Hepatic stellate cell (primary cell): ENCODE data around the gene MTX2.

Experiments used
- DNase-seq: peaks from one replicate; pipeline ENCODE4 v3.0.0; 2011; ENCODE audit warnings: low spot score

Gene MTX2

DNA sequence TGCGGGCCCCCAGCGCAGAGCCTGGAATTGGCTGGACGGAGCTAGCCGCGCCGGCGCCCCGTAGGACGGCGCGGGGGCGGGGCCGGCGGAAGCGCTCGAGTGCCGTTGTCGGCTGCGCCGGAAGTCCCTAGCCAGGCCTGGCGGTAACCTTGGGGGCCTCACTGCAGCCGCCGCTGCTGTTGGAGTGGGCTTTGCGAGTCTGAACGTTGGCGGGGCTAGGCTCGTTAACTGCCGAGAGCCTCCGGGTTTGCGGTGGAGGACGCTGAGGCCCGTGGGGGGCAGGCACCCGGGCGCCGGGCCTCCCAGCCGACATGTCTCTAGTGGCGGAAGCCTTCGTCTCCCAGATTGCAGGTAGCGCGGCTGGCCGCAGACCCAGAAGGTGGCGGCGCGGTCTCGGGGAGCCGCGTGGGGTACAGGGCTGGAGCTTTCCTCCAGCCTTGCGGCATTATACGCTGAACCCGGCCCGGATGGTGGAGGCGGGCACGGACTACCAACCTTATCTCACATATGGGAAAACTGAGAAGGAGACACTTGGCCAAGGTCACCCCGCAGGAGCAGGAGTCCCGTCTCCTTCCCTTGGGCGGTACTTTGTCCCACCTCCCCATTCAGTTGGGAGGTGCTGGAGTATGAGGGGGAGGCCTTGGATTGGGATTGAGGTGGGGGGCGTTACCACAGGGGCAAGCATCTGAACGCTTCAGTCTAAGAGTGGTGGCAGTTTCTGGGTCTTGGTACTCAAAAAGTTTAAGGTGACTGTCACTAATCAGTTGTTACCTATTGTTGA is at the start of gene MTX2:
MTX2 (plus strand) TSS at position 124 of the 781 bp plus-strand sequence; CDS start at position 312, 188 bp downstream.
- peak; percentile 66 for DNase-seq

DNA sequence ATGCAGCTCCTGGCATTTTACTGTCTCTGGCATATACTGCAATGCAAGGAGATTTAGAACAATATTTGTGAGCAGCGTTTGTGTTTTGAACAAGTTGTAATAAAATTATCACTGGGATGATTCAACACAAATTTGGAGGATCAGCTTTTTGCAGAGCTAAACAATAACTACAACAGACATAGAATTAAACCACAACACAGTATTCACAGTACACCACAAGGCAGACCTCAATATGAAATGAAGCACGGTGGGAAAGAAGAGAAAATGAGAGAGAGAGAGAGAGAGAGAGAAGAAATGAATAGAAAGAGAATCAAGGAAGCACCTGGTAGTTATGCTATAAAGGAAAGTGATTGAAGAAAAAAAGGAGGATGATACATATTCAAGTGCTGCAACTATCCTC is 41.4 kb upstream of the MTX2 start:
- DNase-seq, result no peak

DNA sequence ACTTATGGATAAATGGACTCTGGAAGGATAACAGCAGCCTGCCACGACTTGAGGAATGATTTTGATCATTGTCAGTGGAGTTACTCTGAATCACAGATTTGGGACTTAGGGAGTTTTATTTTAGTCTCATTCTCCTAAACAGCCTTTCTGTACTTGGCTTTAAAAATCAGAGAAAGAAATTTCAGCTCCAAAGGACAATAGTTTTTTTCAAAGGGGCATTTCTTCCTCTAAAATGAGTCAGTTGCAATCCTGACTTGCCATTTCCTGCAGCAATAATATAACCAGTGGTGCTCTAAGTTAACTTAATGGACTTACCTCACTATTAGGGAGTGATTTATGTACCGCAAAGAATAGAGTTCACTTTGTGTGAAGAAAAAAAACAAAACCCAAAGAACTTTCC is 35.1 kb upstream of the MTX2 start:
- no peak for DNase-seq

DNA sequence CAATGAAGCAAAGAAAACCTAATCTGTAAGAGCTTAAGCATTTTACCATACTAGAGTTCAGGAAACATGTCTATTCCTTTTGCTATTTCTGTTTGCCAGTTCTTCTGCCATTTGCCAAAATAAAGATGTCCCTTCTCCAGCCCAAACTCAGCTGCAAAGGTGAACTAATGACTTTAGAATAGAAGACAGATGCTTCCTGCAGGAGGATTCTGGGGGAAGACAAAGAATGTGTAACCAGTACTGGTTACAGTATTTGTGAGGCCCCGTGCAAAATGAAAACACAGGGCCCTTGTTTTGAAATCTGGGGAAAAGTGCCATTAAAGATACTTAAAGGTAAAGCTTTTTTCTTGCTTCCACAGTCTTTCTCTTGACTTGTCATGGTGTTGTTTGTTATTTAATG is 34.3 kb upstream of the MTX2 start:
- no peak for DNase-seq

DNA sequence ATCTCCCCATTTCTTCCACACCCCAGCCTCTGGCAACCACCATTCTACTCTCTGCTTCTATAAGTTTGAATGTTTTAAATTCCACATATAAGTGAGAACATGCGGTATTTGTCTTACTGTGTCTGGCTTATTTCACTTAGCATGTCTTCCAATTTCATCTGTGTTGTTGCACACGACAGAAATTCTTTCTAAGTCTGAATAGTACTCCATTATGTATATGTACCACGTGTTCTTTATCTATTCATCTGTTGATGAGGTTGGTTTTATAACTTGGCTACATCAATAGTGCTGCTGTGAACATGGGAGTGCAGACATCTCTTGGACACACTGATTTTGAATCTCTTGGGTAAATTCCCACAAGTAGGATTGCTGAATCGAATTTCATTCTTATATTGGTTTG is 31.8 kb upstream of the MTX2 start:
- no peak for DNase-seq

DNA sequence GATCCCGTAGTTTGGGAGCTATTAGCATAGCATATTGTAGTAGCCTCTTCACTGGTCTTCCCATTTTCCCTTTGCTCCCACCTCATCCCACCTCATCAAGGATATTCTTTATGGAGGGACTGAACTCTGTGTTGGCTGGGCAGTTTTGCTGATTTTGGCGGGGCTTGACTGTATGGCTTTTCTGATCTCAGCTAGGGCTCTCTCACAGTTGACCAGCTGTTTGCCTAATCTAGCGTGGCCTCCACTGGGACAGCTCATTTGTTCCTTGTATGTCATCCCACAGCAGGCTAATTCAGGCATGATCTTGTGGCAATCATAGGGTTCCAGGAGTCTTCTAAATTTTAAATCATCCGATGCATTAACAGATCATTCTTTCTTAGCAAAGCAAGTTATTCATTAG is 30.2 kb upstream of the MTX2 start:
- DNase-seq, result no peak

DNA sequence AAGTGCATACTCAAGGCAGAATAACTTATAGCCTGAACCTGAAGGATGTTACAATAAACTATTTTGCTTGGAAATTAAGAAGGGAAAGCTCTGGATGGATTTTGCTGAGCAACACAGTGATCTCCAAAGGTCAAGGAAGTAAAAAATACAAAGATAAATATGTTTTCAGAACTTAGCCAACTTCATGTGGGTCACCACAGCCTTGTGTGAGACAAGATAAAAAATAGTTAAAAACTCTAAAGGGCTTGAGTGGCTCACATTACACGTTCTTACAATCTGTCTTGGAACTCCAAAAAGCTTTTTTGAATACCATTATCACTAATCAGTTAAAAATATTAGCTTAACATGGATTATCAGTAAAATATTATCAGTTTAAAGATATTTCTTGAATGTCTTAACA is 28.9 kb upstream of the MTX2 start:
- no peak for DNase-seq

DNA sequence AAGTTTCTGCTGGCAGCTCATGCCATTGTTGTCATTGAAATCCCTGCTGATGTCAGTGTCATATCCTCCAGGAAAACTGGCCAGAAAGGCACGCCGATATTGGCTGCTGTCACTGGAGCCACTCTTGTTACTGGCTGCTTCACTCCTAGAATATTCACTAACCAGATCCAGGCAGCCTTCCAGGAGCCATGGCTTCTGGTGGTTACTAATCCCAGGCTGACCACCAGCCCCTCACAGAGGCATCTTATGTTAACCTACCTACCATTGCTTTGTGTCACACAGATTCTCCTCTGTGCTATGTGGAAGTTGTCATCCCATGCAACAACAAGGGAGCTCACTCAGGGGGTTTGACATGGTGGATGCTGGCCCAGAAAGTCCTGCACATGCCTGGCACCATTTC is 27.0 kb upstream of the MTX2 start:
- DNase-seq, result no peak

DNA sequence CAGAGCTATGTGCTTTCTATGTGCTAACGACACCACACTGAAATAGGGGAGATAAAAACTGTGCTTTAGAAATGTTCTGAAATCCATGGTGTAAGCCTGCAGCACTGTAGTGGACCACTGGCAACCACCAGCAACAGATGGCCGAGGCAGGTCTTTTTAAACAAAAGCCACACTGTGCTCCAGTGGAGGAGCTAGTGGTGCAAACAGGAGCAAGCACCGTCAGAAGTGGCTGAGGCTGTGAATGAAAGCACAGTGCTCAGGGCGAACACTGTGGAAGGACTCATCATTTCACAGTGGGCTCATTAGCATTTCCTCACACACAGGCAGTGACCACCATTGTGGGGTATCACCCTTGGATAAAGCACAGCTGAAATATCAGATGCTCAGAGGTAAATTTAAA is 22.9 kb upstream of the MTX2 start:
- no peak for DNase-seq

DNA sequence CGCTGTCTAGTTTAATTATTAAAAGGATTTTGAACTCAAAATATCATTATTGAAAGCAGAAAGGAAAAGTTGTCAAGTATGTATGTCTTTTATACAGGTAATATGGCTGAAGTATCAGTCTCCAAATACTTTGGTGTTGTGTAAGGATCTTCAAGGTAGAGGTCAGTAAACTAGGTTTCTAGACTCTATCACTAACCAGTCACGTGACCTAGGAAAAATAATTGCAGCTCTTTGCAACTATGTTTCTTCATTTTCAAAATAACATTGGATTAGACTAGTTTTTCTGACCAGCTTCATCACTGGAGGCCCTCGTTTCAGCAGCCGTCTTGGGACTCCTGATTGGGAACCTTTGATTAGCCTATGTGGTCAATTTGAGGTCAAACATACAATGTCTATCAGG is 21.4 kb upstream of the MTX2 start:
- DNase-seq, result no peak

DNA sequence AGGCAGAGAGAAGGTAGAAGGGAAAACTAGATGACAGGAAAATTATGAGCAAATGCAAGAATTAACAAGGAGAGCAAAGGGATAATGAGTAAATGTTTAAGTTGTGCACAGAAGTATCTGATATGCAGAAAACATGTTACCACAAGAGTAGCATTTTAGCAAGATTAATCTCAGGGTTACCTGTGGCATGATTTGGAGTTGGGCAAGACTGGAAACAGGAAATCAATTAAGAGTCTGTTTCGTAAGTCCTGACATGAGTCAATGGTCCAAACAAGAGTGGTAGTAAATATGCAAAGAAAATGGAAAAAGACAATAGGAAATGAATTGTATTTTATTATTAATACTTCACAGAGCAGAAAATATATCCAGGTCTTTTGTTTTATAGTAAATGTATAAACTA is 17.3 kb upstream of the MTX2 start:
- no peak for DNase-seq

DNA sequence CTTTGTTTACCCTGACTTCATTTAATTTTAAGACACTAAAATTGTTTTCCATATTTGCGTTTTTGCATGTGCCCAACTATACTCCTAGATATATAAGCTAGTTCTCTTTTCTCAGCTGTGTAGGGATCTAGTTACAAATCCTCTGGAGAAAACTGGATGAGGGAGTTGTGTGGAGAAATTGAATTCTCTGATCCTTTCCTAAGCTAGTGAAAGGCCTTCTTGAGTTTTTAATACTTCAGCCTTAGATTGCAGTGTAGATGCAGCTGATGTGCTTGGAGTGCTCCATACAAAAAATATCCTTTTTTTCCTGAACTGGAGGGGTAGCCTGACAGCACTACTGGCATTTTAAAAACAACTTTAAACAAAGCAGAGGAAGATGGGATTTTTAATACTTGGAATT is 8.6 kb upstream of the MTX2 start:
- DNase-seq, result no peak

DNA sequence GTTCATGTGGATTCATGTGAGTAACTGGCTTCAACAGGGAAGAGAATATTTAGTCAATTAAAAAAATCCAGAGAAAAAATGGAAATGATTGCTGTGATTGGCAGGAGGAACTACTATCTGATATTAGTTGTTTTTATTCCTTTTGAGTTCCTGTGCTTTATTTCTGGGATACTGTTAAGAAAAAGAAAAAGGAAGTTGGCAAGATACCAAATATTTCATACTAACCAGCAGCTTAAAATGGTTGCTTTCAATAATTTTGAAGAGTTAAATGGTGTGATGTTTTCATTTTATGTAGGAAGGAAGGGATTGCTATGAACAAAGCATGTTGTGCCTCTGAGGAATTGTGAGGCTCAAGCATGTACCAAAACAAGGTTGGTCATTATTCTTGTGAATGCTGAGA is 8.1 kb upstream of the MTX2 start:
- no peak for DNase-seq

DNA sequence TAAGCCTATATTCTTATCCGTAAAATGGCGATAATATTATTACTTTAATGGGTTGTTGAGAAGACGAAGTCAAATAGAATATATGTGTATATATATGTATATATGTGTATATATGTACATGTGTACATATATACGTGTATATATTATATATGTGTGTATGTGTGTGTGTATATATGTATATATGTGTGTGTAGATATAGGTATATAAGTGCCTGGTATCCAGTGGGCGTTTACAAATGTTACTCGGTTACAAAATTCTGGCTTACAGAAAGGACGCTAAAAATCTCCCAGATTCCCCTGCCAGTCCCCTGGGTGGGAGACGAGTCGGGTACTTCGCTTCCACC is 295 bp upstream of the MTX2 start:
- no peak for DNase-seq

DNA sequence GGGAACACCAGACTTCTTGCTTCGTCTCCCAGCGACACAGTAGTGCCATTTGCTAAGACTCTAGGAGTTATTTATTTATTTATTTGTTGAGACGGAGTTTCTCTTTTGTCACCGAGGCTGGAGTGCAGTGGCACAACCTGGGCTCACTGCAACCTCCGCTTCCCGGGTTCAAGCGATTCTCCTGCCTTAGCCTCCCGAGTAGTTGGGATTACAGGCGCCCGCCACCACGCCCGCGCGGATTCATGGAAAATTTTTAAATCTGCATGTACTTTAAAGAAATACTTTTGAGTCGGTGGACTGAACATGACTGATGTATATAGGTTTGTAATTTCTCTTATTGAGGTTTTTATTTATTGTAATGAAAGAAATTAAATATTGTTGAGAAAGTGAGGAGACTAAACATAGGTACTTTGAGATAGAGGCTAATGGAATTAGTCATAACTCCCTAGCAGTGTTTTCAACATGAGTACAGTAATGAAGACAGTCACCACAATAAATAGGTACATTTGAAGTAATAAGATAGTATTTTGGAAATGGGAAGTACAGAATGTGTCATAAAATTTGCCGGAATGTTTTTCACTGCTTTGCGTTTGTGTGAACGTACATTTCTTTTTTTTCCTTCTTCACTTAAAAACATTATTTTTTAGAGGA is 983 bp downstream of the MTX2 start:
- no peak for DNase-seq

DNA sequence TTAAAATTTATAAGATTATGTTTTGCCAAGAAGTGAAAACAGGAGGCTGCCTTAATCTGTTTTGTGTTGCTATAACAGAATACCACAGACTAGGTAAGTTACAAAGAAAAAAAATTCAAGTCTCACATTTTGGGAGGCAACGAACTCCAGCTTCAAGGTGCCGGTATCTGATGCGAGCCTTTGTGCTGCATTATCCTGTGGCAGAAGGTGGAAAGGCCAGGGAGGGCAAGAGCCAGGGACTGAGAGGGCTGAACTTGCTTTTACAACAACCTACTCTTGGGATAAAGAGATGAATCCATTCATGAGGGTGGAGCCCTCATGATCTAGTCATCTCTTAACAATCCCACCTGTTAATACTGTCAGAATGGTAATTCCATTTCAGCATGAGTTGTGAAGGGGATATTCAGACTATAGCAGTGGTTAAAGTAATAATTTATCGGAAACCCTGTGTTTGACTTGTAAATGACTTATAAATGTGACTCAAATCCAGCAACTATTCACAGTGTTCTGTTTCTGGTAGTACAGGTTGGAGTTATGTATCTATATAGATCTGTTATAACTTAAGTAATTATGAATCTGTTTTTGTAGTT is 3.7 kb downstream of the MTX2 start:
- no peak for DNase-seq

DNA sequence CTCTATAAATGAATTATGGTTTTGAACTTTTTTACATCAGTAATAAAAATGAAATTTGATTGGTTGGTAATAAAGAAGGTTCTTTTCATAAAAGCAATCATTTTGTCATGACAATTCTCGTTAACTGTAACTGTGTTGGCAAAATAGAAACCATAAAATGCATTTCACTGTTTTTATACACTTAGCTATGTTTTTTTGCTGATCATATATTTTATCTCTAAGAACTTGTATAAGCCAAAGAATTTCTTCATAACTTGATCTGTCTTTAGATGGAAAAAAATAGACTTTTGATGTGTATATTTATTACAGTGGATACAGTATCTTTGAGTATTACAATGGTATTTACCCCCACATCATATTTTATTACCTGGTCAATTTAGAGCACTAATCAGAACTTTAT is 9.7 kb downstream of the MTX2 start:
- no peak for DNase-seq

DNA sequence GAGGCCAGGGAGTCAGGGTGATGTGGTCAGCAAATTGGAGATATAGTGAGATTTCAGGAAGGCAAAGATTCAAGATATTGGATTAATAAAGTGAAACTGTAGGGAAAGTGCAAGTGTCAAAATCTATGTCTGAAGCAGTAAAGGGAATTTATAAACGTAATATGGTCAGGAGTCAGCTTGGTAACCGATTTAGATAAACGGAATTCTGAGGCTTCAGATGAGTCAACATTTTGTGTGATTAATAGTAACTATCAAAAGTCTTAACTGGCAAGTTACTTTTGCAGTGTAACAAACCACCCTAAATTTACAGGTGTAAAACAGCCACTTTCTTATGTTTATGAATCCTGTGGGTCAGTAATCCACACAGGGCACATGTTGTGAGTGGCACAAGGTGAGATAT is 10.9 kb downstream of the MTX2 start:
- no peak for DNase-seq

DNA sequence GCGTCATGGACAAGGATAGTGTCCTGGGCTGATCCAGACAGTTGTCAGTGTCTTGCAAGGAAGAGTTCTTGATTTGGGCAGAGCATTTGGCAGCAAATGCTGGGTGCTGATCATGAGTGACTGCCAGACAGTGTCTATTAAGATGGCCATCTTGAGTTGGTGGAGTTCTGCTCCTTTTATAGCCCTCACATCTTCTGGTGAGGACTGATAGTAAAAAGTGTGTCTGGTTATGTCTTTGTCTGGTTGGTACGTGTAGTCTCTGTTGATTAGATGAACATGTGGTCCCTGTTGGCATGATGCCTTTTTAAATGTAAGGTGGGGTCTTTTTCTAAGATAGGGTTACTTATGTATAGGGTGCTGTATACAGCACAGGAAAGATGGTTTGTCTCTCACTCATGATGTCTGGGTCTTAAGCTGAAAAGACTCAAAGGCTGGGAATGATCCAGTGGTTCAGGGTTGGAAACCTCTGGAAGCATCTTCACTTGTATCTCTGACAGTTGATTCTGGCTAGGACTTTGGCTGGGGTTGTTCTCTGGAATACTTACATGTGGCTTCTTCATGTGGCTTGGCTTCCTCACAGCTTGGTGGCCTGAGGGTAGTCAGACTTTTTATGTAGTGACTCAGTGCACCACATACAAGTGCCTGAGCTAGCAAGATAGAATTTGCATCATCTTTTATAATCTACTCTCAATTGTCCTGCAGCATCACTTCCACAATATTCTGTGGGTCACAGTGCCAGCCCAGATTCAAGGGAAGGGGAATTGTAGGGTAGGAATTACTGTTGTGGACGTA is 11.8 kb downstream of the MTX2 start:
- DNase-seq, result no peak

DNA sequence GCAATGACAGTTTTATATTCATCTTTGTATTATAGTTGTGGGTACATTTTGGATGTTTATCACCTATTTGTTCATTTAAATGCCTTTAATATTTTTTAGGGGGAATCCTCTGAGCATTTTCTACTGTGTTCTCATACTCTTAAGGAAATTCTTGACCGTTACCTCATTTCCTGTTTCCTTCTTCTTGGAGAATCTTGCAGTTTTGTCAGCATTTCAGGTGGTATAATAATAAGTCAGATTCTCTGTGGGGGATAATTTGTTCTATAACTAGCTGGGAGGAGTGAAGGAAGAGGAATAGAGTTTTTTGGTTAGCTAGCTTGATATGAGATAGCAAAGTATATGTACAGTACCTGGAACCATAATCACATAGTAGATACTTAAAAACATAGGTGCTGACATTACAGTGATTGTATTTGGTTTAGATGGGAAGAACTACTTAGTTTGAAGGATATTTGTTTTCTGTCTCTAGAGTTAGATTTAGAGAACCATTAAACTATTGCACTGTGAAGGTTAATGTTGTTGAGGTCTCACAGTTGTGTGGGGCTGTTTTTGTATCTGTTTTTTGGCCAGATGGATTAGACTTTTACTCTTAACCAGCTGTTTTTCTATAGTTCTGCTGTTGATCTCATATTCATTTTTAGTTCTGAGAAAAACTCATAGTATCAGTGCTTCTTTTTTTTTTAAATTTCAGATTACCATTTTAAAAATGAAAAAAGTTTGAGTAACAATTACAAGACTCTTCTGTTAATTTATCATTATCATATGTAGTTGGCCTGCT is 14.2 kb downstream of the MTX2 start:
- DNase-seq, result no peak

DNA sequence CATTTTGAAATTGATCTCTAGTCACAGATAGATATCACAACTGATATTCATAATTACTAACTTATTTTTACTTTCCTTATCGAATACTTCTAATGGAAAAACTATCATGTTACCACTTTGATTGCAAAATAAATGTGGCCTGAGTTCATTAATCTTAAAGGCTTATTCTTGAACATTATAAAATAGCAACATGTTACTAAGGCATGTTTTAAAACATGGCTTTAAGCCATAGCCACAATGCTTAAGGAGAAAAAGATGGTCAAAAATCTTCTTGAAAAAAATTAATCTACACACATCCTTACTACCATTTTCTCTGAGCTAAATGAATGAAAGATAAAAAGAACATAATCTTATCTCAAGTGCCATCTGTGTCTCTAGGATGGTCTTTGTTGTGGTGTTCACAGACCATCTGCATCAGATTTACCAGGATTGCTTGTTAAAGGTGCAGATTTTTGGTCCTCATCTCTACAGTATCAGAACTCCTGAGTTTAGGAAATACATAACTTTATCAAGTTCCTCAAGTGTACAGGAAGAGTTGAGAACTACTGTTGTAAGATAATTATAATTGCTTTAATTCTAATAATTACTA is 15.3 kb downstream of the MTX2 start:
- DNase-seq, result no peak

DNA sequence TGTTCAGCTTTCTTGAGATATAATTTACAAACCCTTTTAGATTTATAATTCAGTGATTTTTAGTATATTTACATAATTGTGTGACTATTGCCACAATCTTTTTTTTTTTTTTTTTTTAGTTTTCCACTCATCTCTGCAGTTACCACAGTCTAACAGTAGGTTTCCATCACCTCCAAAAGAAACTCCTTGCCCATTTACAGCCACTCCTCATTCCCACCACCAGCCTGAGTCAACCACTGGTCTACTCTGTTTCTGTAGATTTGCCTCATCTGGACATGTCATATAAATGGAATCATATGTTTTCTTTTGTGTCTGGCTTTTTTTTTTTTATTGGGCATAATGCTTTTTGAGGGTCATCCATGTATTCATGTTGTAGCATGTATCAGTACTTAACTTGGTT is 16.1 kb downstream of the MTX2 start:
- no peak for DNase-seq
